Endodermal cell (in vitro differentiated cells): ENCODE measurements around the gene PTPRS. TPM values are rescaled to one million over a fixed set of nuclear protein-coding genes. Genes with fewer than 3 reads are reported as not detected.

Source experiments
- DNase-seq: peaks from one replicate; pipeline ENCODE4 v3.0.0-alpha.2; 2017
- H3K27ac ChIP-seq: 2 replicates; pipeline ENCODE4 v1.5.1; 2013; ENCODE audit warnings: mild to moderate bottlenecking, low read depth, low read length, moderate library complexity
- H3K27me3 ChIP-seq: 2 replicates; pipeline ENCODE4 v1.6.1; 2013; ENCODE audit warnings: mild to moderate bottlenecking, low read length, moderate library complexity; ENCODE audit not compliant: insufficient read depth, control insufficient read depth, poor library complexity, severe bottlenecking
- H3K36me3 ChIP-seq: 2 replicates; pipeline ENCODE4 v1.7.0; 2013; ENCODE audit warnings: mild to moderate bottlenecking, low read length, moderate library complexity; ENCODE audit not compliant: control insufficient read depth, insufficient read depth
- H3K4me1 ChIP-seq: one replicate; pipeline ENCODE4 v1.7.0; 2013; ENCODE audit warnings: low read length; ENCODE audit not compliant: control insufficient read depth, insufficient read depth
- H3K4me3 ChIP-seq: 2 replicates; pipeline ENCODE4 v1.5.1; 2013; ENCODE audit warnings: mild to moderate bottlenecking, low read length, moderate library complexity
- H3K9ac ChIP-seq: 2 replicates; pipeline ENCODE4 v1.6.1; 2013; ENCODE audit warnings: mild to moderate bottlenecking, low read length, moderate library complexity; ENCODE audit not compliant: poor library complexity, severe bottlenecking; ENCODE audit errors: extremely low read depth
- H3K9me3 ChIP-seq: 2 replicates; pipeline ENCODE4 v1.6.1; 2013; ENCODE audit warnings: mild to moderate bottlenecking, low read length, moderate library complexity; ENCODE audit not compliant: control insufficient read depth
- H3K27ac Mint-ChIP-seq: 2 replicates; pipeline ENCODE4 v1.8.0; 2020; ENCODE audit warnings: mixed read lengths
- H3K27me3 Mint-ChIP-seq: 2 replicates; pipeline ENCODE4 v1.8.0; 2021; ENCODE audit warnings: mild to moderate bottlenecking, mixed read lengths; ENCODE audit not compliant: insufficient read depth
- H3K36me3 Mint-ChIP-seq: 2 replicates; pipeline ENCODE4 v1.8.0; 2020; ENCODE audit warnings: low read depth, mixed read lengths
- H3K4me1 Mint-ChIP-seq: 2 replicates; pipeline ENCODE4 v1.8.0; 2020; ENCODE audit warnings: mixed read lengths
- H3K4me3 Mint-ChIP-seq: 2 replicates; pipeline ENCODE4 v1.8.0; 2020; ENCODE audit warnings: mild to moderate bottlenecking, moderate library complexity, mixed read lengths
- H3K9me3 Mint-ChIP-seq: 2 replicates; pipeline ENCODE4 v1.8.0; 2020; ENCODE audit warnings: mild to moderate bottlenecking, mixed read lengths
- CTCF ChIP-seq: fragments of 200-600 bp; sonication (generic); conservative IDR thresholded peaks from 2 replicates; pipeline ENCODE4 v1.5.0; 2021; ENCODE audit warnings: antibody characterized with exemption, mild to moderate bottlenecking
- WGBS, 2 experiments: methylation state at CpG; one replicate each; pipeline versions ENCODE4 v1.1.5 to v1.1.7; 2013; ENCODE audit warnings: missing lambda C conversion rate in 2 of 2, mixed read lengths in 1 of 2; ENCODE audit not compliant: insufficient coverage in 1 of 2, insufficient read length in 1 of 2; 5-methylcytosine and 5-hydroxymethylcytosine counted together
- total RNA-seq, 2 donors: library from RNA; stranded (reverse); fragmentation: NEBNext Ultra II Directional in 1 of 2; extraction: Animal tissue kit (Norgen Biotek cat#: 25700) in 1 of 2; gene quantifications; 2 replicates in 1 of 2; 3 replicates in 1 of 2; pipeline ENCODE4 v1.2.1, GENCODE V29; 2021

Gene PTPRS
- total RNA-seq, 2 donors from 2014 or later, result 226 to 248 TPM

GRCh38 chr19:5309438-5310204 lies 31.0 kb downstream of the PTPRS start:
- peaks cover 4% of the 10 kb centered on the region for H3K36me3 ChIP-seq
- Mint-ChIP-seq H3K4me1 (peaks cover 2% of the 10 kb centered on the region), H3K9me3 (no peaks in the 10 kb centered on the region), H3K4me3 (no peak overlapping the region), H3K27ac (no peak overlapping the region), H3K27me3 (no peaks in the 10 kb centered on the region), H3K36me3 (peaks cover 29% of the 10 kb centered on the region)
- H3K9ac ChIP-seq, result no peak overlapping the region
- no peak overlapping the region for H3K27ac ChIP-seq
- TF ChIP-seq CTCF, result peak; percentile 52
- DNase-seq, result peak; percentile 72
- no peaks in the 10 kb centered on the region for H3K4me1 ChIP-seq
- WGBS, 2 experiments, result 91 to 93% methylated on average over 14 to 17 of the region's 17 CpGs
- no peak overlapping the region for H3K4me3 ChIP-seq
- H3K9me3 ChIP-seq, result no peaks in the 10 kb centered on the region
- H3K27me3 ChIP-seq, result no peaks in the 10 kb centered on the region

- Histone ChIP-seq H3K9me3 (no peaks in the 10 kb centered on the region), H3K36me3 (peaks cover 4% of the 10 kb centered on the region), H3K27me3 (no peaks in the 10 kb centered on the region), H3K4me3 (no peak overlapping the region), H3K4me1 (no peaks in the 10 kb centered on the region), H3K9ac (no peak overlapping the region), H3K27ac (peak overlapping the region; percentile 74)
- DNase-seq, result no peak
- Mint-ChIP-seq H3K36me3 (peaks cover 28% of the 10 kb centered on the region), H3K4me3 (no peak overlapping the region), H3K27ac (peak overlapping the region; percentile 78), H3K4me1 (peaks cover 2% of the 10 kb centered on the region), H3K27me3 (no peaks in the 10 kb centered on the region), H3K9me3 (no peaks in the 10 kb centered on the region)
- no peak for TF ChIP-seq CTCF
- WGBS, 2 experiments, result 87 to 88% methylated on average over 9 to 21 of the region's 21 CpGs
Measured at GRCh38 chr19:5308451-5309437, 31.9 kb downstream of the PTPRS start.

- Histone ChIP-seq H3K9ac (no peak overlapping the region), H3K9me3 (no peaks in the 10 kb centered on the region), H3K4me3 (no peak overlapping the region), H3K36me3 (peaks cover 4% of the 10 kb centered on the region), H3K27ac (no peak overlapping the region), H3K27me3 (no peaks in the 10 kb centered on the region), H3K4me1 (no peaks in the 10 kb centered on the region)
- no peak for TF ChIP-seq CTCF
- Mint-ChIP-seq H3K27me3 (no peaks in the 10 kb centered on the region), H3K4me1 (peaks cover 2% of the 10 kb centered on the region), H3K36me3 (peaks cover 27% of the 10 kb centered on the region), H3K4me3 (no peak overlapping the region), H3K27ac (no peak overlapping the region), H3K9me3 (no peaks in the 10 kb centered on the region)
- 97 to 99% methylated on average over 17 to 19 of the region's 19 CpGs for WGBS, 2 experiments
- DNase-seq, result no peak
Measured at GRCh38 chr19:5307655-5308054, 33.0 kb downstream of the PTPRS start.
